NCI-H2196 (cell line): ENCODE measurements around the gene PSMC3IP.
A peak's percentile ranks its signal among the peaks of the same experiment; 100 is the strongest.
"Not testable (repeated sequence)": the region's sequence is repeated elsewhere in the genome, so short reads cannot be mapped to it uniquely, and the experiment has no call there.

Experiments
- DNase-seq: peaks from one replicate; lab custom pipeline; 2025; ENCODE audit not compliant: unreplicated experiment; lab: John Stamatoyannopoulos, UW

Gene PSMC3IP, protein sequence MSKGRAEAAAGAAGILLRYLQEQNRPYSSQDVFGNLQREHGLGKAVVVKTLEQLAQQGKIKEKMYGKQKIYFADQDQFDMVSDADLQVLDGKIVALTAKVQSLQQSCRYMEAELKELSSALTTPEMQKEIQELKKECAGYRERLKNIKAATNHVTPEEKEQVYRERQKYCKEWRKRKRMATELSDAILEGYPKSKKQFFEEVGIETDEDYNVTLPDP

DNA sequence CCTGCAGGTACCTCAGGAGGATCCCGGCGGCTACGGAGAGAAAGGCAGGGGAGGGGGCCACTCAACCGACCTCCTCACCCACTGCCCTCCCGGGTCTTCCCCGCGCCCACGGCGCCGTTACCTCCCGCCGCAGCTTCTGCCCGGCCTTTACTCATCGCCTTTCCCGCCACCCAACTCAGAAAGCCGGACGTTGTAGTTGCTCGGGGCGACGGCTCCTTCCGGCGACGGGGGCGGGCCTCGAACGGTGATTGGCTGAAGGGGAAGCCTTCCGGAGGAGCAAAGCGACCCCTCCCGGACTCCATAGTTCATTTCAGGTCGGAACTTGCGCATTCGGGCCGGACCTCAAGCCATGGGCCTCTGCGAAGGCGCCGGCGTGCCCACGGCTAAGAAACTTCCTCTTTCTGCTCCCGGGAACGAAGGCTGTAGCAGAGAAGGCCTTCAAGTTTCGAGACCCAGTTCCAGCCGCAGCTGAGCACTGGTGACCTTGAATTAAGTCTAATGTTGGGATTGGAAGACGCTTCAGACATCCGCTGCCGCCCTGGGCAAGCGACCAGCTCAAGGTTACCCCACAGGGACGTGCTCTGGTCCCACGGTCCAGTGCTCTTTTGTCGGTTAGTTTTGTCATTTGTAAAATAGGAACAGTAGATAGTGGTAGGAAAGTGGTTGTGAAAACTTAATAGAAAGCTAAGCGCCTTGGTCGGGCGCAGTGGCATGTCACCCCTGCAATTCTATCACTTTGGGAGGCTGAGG, at the start of gene PSMC3IP:
Gene PSMC3IP, minus strand, starts transcription at position 198 of the 750 bp plus-strand sequence. Its CDS starts 43 bp downstream, at position 155.
- DNase-seq, result peak; percentile 83

DNA sequence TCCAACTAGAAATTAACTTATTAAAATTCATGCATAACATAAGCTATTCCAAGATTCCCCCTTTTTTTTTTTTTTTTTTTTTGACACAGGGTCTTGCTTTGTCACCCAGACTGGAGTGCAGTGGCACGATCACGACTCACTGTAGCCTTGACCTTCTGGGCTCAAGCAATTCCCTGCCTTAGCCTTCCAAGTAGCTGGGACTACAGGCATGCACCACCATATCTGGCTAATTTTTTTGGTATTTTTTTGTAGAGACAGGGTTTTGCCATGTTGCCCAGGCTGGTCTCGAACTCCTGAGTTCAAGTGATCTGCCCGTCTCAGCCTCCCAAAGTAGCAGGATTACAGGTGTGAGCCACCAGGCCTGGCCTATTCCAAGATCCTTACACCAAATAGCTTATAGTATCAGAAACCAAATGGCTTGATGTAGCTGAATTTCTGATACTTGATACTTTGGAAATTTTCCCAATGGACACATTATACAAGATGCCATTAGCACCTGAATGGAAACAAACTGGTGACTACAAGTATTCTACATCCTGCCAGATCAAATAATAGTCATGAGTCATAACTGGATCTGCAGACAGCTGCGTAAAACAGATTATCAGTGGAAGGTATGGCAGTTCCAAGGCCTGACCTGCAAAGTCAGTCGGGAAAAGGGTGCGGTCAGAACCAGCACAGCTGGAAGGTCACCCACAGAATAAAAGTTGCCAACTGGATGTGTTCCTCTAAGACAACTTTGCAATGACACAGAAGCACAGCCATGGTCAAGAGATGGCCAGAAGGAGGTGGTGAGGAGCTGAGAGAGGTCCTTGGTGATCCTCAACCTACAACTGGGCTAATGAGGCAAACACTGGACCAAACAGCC, 46.4 kb upstream of the PSMC3IP start:
- DNase-seq, result peak; percentile 64

DNA sequence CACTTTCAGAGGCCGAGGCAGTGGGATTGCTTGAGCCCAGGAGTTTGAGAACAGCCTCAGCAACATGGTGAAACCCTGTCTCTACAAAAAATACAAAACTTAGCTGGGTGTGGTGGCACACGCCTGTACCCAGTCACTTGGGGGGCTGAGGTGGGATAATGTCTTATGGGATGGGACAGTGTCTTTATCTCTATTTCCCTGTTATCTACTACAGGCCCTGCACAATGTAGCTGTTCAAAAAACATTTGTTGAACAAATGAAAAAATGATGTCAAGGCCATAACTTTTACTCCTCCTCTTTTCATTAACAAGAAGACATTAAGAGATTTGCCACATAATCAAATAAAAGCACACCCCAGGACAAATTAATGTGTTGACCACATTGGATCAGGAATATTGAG, 45.7 kb upstream of the PSMC3IP start:
- no peak for DNase-seq

DNA sequence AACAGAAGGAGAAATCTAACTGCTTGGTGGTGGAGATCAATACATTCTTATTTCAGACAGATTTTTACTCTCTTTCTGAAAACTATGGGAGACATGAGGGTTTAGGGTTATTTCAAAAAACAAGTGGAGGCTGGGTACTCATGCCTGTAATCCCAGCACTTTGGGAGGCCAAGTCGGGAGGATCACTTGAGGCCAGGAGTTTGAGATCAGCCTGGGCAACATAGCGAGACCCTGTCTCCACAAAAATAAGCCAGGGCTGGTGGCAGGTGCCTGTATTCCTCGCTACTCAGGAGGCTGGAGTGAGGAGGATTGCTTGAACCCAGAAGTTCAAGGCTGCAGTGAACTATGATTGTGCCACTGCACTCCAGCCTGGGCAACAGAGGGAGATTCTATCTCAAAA, 44.5 kb upstream of the PSMC3IP start:
- DNase-seq, result not testable (repeated sequence)

DNA sequence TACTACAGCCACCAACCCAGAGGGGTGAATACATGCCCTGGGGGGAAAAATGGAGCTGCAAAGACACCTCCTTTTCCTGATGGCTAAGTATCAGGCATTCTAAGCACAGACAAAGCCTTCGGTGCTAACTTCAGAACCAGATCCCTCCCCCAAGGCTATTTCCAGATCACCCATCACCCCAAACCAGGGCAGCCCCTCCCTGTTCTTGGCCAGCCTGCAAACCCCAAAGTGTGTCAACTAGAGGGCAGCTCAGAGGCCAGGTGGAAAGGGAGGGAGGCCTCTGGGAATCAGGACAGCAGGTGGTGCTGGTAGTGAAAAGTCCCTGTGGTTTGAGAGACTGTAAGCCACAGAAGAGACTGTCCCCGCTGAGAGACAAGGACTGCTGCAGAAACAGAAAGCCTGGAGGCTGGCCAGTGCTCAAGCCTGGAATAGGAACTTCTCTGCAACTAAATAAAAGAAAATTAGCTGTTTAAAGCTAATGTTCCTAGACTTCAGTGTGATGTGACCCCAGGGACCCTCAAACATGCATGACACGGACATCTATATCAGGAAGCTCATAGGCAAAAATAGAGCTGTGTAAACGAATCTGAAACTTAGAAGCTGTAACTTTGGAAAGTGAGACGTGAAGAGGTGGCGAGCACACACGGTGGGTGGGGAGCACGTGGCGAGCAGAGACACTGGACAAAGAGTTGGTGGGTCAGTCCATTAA, 41.1 kb upstream of the PSMC3IP start:
- DNase-seq, result peak; percentile 37

DNA sequence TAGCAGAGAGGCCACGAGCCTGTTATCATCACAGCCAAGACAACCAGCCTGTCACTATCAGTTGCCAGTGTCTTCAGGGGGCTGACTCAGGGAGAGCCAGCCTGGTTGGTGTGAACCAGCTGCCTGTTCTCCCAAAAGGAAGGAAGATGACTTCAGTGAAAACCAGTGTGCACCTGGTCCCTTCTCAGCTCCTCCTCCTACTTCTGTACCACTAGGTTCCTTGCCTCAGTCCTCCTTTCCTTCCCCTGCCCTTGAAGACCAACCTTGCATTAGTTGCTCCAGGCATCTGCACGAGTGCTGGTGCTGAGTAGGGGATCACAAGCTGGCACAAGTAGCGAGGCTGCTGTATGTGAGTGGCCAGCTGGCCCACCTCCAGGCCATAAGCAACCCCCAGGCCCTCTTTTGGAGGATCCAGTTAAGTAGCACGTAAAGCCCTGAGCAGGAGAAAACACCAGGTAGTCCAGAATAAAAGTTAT, 40.5 kb upstream of the PSMC3IP start:
- DNase-seq, result peak; percentile 5

DNA sequence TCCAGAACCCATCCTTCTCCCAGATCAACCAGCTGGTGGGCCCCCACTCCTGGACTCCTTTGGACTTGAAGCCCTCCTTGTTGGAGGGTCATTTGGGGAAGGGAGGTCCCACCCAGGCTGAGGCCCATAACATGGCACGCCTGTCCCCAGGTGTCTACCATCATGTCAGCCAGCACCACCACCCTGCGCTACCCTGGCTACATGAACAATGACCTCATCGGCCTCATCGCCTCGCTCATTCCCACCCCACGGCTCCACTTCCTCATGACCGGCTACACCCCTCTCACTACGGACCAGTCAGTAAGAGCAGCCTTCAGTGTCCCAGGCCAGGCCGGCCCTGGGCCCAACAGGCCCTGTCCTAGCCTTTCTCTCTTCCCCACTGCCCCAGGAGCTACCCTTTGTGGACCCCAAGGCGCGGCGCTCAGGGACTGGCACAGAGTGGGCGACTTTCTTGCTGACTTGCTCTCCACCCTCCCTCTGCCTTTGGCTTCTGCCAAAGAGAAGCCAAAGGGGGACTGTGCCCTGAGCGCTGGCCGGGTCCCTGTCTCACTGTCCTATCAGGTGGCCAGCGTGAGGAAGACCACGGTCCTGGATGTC, 36.3 kb upstream of the PSMC3IP start:
- DNase-seq, result no peak

DNA sequence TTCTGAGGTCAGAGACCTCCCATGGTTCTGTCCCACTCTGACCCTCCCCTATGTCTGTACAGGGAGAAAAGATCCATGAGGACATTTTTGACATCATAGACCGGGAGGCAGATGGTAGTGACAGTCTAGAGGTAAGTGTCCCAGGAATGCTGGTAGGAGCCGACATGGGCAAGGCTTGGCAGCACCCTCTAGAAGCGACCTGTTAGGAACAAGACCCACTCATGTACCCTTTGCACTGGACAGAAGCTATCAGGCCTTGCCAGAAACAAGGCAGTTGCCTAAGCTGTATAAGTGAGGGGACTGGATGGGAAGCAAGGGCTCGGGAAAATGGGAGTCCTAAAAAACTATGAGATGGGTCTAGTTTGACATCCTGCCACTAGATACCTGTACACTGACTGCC, 34.5 kb upstream of the PSMC3IP start:
- no peak for DNase-seq

DNA sequence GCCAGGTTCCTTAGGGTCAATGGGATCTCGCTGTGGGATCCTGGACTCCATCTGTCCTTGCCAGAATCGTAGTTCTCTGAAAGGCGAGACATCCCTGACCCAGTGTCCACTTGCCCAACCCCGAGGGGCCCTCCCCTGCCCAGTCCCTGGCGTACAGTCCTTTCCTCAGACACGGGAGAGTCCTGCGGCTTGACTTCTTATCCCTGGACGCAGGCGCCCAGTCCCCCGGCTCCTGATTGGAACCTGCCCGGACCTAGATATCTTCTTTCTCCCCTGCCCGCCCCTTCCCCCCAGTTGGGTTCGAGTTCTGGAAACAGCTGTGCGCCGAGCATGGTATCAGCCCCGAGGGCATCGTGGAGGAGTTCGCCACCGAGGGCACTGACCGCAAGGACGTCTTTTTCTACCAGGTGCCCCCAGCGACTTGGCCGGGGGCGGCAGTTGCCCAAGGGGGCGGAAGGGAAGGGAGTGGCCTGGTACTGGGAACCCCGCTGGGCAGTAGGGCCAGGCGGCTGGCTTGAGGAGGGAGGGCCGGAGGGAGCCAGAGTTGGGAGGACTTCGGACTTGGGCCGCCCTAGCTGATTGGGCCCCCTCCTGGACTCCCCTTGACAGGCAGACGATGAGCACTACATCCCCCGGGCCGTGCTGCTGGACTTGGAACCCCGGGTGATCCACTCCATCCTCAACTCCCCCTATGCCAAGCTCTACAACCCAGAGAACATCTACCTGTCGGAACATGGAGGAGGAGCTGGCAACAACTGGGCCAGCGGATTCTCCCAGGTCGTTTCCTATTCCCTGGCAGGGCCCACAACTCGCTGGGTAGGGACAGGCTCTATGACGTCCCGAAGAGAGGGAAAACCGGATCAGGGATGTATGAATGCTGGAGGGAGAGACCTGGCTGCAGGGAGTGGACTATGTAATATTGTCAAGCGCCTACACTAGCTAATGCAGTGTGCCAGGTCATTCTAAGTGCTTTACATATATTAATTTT, 32.6 kb upstream of the PSMC3IP start:
- not testable (repeated sequence) for DNase-seq

DNA sequence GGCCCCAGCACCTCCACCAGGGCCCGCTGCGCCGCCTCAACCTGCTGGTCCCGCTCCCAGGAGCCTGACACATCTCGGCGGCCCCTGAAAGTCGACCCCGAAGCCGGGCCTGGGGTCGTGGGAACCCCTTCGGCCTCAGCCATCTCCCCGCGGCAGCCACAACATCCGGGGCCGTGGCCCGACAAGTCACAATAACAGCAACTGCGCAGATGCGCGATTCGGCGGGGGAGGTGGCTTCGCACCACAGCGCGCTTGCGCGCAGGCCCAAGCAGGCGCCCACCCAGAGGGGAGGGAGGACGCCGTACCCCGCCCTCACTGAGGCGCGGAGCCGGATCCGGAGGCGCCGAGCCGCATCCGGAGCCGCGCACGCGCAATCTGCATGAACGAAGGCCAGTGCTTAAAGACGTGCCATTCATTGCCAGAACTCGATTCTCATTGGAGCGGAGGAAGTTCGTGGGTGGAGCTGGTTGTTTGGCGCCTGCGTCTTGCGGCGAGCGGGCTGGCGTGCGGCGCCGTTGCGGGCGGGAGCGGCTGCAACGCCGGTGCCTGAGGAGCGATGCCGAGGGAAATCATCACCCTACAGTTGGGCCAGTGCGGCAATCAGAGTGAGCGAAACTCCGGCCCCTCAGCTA, 31.8 kb upstream of the PSMC3IP start, which contains the start of the genes RETREG3 and TUBG1:
Gene RETREG3, minus strand, starts transcription at position 193 of the 632 bp plus-strand sequence. Its CDS starts 50 bp downstream, at position 143.
Gene TUBG1, plus strand, starts transcription at position 502 of the 632 bp plus-strand sequence. Its CDS starts 55 bp downstream, at position 557.
- DNase-seq, result peak; percentile 93

DNA sequence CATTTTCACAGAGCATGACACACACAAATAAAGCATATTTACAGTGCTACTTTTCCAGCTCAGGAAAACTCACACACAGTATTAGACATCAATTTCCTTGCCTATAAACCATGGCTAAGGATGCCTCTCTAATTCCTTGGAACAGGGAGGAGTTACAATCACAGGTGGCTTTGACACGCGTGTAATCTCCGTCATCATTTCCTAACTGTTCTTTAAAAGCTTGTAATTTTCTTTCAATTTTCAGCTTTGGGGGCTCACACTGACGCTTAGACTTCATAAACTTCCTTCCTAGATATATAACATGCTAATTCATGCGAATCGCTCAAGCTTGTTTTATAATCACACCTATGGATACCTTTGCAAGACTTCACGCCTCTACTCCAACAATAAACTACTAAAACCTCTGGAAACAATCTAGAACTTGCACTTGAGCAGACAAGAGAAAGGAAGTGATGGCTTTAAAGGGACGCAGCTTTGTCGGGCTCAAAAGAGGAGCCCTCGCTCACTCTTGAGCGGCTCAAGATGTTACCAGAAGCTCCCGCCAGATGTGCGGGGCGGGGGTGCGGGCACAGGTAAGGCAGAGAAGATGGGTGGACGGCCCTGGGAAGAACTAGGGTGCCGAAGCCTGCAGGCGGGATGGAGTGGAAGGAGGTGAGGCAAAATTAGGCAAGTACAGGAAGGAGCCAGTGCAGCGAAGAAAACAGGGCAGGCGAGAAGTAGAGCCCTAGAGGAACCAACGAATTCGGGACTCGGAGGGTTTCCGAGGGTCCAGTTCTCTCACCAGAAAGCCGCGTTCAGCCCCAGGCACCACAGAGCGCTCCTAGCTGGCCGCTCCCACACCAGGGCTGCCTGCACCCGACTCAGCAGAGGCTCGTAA, 31.0 kb upstream of the PSMC3IP start:
- DNase-seq, result no peak

DNA sequence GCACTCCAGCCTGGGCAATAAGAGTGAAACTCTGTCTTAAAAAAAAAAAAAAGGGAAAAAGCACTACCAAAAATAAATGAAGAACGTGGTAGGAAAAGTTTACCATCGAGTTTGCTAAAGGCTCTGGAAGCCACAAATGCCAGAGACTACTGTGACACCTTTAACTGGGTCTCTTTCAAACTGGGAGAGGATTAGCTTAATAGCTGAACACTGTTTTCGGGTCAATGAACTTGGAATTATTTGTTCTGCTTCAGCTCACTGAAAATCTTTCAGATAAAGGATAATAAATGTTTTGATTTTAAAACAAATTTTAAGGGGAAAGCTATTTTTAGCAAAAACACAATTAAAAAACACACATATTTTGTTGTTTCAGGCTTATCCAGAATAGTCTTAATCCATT, 30.2 kb upstream of the PSMC3IP start:
- DNase-seq, result no peak

DNA sequence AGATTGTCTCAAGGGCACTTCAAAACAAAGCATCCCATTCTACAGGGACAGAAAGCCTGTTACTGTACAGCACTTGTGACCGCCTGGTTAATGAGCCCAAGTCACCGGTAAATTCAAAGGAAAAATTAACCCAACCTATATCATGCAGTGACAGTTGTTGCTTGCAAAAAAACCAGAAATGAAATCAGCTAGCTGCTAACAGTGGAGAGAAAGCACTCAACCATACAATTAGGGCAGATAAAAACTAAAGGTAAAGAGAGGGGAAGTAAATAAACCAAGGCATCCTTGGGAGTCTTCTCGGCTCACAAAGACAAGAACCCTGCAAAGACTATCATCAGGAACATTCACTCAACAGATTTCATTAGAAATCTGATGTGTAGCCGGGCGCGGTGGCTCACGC, 25.8 kb upstream of the PSMC3IP start:
- DNase-seq, result no peak

DNA sequence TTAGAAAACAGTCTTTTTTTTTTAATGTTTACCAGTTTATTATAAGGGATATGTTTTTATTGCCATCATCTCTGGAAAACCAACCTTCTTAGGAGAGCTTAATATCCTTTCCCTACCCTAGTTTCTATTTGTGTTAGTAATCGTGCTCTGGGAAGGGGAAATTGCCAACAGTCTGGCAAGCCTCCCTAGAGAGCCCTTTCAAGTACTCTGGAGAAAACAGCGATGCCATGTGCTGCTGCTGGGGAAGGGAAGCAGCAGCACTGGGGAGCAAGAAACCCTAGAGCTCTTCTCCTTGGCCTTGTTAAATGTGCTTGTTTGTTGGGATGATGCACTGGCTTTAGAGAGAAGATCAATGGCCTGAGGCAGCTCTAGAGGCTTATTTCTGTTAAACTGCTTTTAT, 21.4 kb upstream of the PSMC3IP start:
- peak; percentile 9 for DNase-seq

DNA sequence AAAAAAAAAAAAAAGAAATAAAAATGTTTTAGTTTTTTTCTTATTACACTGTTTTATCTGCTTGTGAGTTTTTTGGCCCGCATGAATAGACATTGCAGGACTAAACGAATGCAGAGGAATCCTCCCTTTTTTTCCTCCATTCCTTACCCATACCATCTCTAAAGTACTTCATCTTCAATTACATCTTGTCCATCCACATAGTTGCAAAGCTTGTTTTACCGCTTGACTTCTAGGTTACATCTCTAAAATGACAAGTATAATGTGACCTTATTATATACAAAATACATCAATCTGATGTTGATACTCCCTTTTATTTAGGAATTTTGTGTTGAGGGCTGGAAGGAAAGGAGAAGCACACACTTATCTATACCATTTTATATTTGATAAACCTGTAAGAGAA, 18.9 kb upstream of the PSMC3IP start:
- DNase-seq, result no peak

DNA sequence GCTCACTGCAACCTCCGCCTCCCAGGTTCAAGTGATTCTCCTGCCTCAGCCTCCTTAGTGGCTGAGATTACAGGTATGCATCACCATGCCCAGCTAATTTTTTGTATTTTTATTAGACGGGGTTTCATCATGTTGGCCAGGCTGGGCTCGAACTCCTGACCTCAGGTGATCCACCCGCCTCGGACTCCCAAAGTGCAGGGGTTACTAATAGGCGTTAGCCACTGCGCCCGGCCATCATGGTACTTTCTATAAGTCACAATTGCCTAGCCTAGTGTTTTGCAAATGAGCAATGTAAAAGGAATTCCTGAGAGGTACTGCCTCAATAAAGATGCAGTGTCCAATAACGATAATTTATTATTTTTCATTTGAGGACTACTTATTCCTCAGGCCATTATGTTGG, 13.9 kb upstream of the PSMC3IP start:
- no peak for DNase-seq

DNA sequence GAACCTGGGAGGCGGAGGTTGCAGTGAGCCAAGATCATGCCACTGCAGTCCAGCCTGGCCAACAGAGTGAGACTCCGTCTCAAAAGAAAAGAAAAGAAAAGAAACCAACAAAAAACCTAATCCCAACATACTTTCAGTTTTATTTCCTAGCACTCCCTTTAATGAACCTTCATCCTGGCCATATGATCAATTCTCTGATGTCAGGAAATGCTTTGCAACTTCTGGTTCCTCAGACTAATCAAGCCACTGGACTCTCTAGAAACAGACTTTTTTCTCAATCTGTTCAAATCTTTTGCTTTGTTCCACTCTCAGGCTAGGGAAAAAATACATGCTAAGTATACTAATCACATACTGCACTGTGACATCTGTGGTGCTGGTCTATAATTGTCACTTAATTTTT, 13.4 kb upstream of the PSMC3IP start:
- DNase-seq, result no peak
